HepG2 (cell line): Measurements from ENCODE around the gene ARFGAP1. TPM values are rescaled to one million over a fixed set of nuclear protein-coding genes. Genes with fewer than 3 reads are reported as not detected.

Experiments
- ATAC-seq: fragments of 200-7000 bp; cut with Tn5 transposase; 3 replicates; pipeline ENCODE4 v1.9.1; 2020; ENCODE audit warnings: mild to moderate bottlenecking, moderate library complexity
- BruUV-seq: library from RNA; stranded (reverse); fragments of 400-500 nt; replicated peaks from 2 replicates; lab custom pipeline; 2021; lab: Mats Ljungman, UMichigan
- CTCF ChIA-PET: fragments of 300-600 bp; formaldehyde crosslinking; extraction: SDS; loops from one replicate; lab custom pipeline; 2021; ENCODE audit warnings: low total read pairs, inconsistent platforms, low intra/inter-chr PET ratio; lab: Yijun Ruan, JAX
- POLR2A ChIA-PET: fragments of 350-600 bp; sonication (Branson Sonifier 250); formaldehyde crosslinking; loops from one replicate; lab custom pipeline; 2020; ENCODE audit warnings: antibody characterized with exemption, inconsistent platforms; lab: Yijun Ruan, JAX
- DNase-seq: peaks from one replicate; pipeline ENCODE4 v3.0.0-alpha.2; 2015; ENCODE audit warnings: low spot score
- FAIRE-seq: peaks from 3 replicates; lab custom pipeline; 2011; peaks lifted over from hg19 to GRCh38; lab: Jason Lieb, UNC
- H2AFZ ChIP-seq: one replicate; pipeline ENCODE4 v1.6.1; 2011; ENCODE audit warnings: low read length, inconsistent platforms
- H3K27ac ChIP-seq: fragments of 300-600 bp; 3 replicates; pipeline ENCODE4 v1.8.0; 2011; ENCODE audit warnings: mixed run types, mild to moderate bottlenecking, mixed read lengths, low read length, inconsistent platforms; ENCODE audit not compliant: insufficient read depth; ENCODE audit errors: extremely low read length
- H3K27me3 ChIP-seq, 2 experiments: fragments of 200-600 bp in 1 of 2; 2 replicates in 1 of 2; 3 replicates in 1 of 2; pipeline versions ENCODE4 v1.6.0 to v1.8.0; 2011; ENCODE audit warnings: low read length in 2 of 2, mild to moderate bottlenecking in 2 of 2, moderate library complexity in 2 of 2, inconsistent platforms in 1 of 2; ENCODE audit not compliant: insufficient read depth in 2 of 2, control insufficient read depth in 1 of 2
- H3K36me3 ChIP-seq, 2 experiments: fragments of 200-600 bp in 1 of 2; replicated peaks in 1 of 2; 2 replicates in 1 of 2; 3 replicates in 1 of 2; pipeline versions ENCODE4 v1.5.1 to v1.8.0; 2011; ENCODE audit warnings: low read length in 2 of 2, inconsistent platforms in 1 of 2; ENCODE audit not compliant: insufficient read depth in 2 of 2, control insufficient read depth in 1 of 2
- H3K4me1 ChIP-seq: 2 replicates; pipeline ENCODE4 v1.5.1; 2012; ENCODE audit warnings: low read length, inconsistent platforms; ENCODE audit not compliant: insufficient read depth
- H3K4me2 ChIP-seq: 2 replicates; pipeline ENCODE4 v1.6.0; 2011; ENCODE audit warnings: low read depth, low read length, inconsistent platforms
- H3K4me3 ChIP-seq, 3 experiments: fragments of 200-600 bp in 1 of 3; sonication (generic), shearing (Covaris generic) in 1 of 3; replicated peaks in 1 of 3; 2 replicates each; pipeline ENCODE4 v1.5.1; 2011 to 2016; ENCODE audit warnings: low read length in 3 of 3, inconsistent platforms in 2 of 3, low read depth in 2 of 3, mild to moderate bottlenecking in 2 of 3, control low read depth in 1 of 3, mixed read lengths in 1 of 3; ENCODE audit not compliant: insufficient read depth in 1 of 3
- H3K79me2 ChIP-seq: one replicate; pipeline ENCODE4 v1.6.1; 2011; ENCODE audit warnings: low read length, inconsistent platforms; ENCODE audit not compliant: insufficient read depth
- H3K9ac ChIP-seq: 2 replicates; pipeline ENCODE4 v1.6.0; 2011; ENCODE audit warnings: mild to moderate bottlenecking, low read depth, low read length, inconsistent platforms; ENCODE audit not compliant: insufficient read depth
- H3K9me3 ChIP-seq: 2 replicates; pipeline ENCODE4 v1.5.1; 2012; ENCODE audit warnings: mild to moderate bottlenecking, low read length
- H4K20me1 ChIP-seq: 2 replicates; pipeline ENCODE4 v1.6.0; 2011; ENCODE audit warnings: inconsistent platforms, mild to moderate bottlenecking, low read length, moderate library complexity; ENCODE audit not compliant: insufficient read depth
- ATF7 ChIP-seq, 2 experiments: fragments of 450-650 bp in 1 of 2; sonication (generic) in 1 of 2; formaldehyde crosslinking in 1 of 2; IDR thresholded peaks; 2 replicates each; pipeline versions ENCODE4 v1.4.0 to v1.6.1; 2016 to 2020; ENCODE audit warnings: antibody characterized with exemption in 1 of 2, mild to moderate bottlenecking in 1 of 2, missing genetic modification reagents in 1 of 2
- BRF2 ChIP-seq: sonication (generic); formaldehyde crosslinking; IDR thresholded peaks from 2 replicates; pipeline ENCODE4 v1.8.1; 2022; ENCODE audit warnings: mild to moderate bottlenecking, missing genetic modification reagents
- IRF9 ChIP-seq: sonication (generic); formaldehyde crosslinking; IDR thresholded peaks from 2 replicates; pipeline ENCODE4 v1.8.0; 2022; ENCODE audit warnings: missing genetic modification reagents, mild to moderate bottlenecking, borderline replicate concordance
- PAXIP1 ChIP-seq: sonication (generic); formaldehyde crosslinking; conservative IDR thresholded peaks from 2 replicates; pipeline ENCODE4 v1.4.0; 2020; ENCODE audit warnings: mild to moderate bottlenecking, missing genetic modification reagents, moderate library complexity
- PITX1 ChIP-seq: sonication (generic); formaldehyde crosslinking; IDR thresholded peaks from 2 replicates; pipeline ENCODE4 v1.5.1; 2020; ENCODE audit warnings: mild to moderate bottlenecking, missing genetic modification reagents
- POLR2AphosphoS5 ChIP-seq: IDR thresholded peaks from 2 replicates; pipeline ENCODE4 v1.6.1; 2012; ENCODE audit warnings: low read depth, low read length
- PRDM4 ChIP-seq: sonication (generic); formaldehyde crosslinking; IDR thresholded peaks from 2 replicates; pipeline ENCODE4 v1.9.0; 2021; ENCODE audit warnings: missing genetic modification reagents, borderline replicate concordance
- TBX2 ChIP-seq: sonication (generic); formaldehyde crosslinking; IDR thresholded peaks from 2 replicates; pipeline ENCODE4 v1.5.0; 2020; ENCODE audit warnings: missing genetic modification reagents, mild to moderate bottlenecking, borderline replicate concordance
- ZBTB10 ChIP-seq: sonication (generic); formaldehyde crosslinking; IDR thresholded peaks from 2 replicates; pipeline ENCODE4 v1.4.0; 2020; ENCODE audit warnings: missing genetic modification reagents, borderline replicate concordance
- ZFP1 ChIP-seq: IDR thresholded peaks from 2 replicates; pipeline ENCODE4 v1.6.1; 2016
- ZNF232 ChIP-seq: sonication (generic); formaldehyde crosslinking; IDR thresholded peaks from 2 replicates; pipeline ENCODE4 v1.4.0; 2020; ENCODE audit warnings: missing genetic modification reagents, borderline replicate concordance
- ZNF780A ChIP-seq: sonication (generic); formaldehyde crosslinking; IDR thresholded peaks from 2 replicates; pipeline ENCODE4 v1.8.0; 2022; ENCODE audit warnings: mild to moderate bottlenecking, missing genetic modification reagents, moderate library complexity
- WGBS: methylation state at CpG from one replicate; pipeline ENCODE4 v1.1.6; 2017; ENCODE audit warnings: low lambda C conversion rate; 5-methylcytosine and 5-hydroxymethylcytosine counted together
- in situ Hi-C: cut with HindIII; loops from 2 replicates; pipeline ENCODE4 v1.10.0; 2017; ENCODE audit warnings: low pct_unique_long_range_greater_than_20kb; ENCODE audit not compliant: extremely low pct_ligation_motif_present
- intact Hi-C: fragments of 100-400 bp; cut with micrococcal nuclease; formaldehyde crosslinking; loops from one replicate; pipeline ENCODE4 v1.10.0; 2022; ENCODE audit not compliant: unreplicated experiment
- polyA plus RNA-seq, 8 experiments: library from polyadenylated mRNA; depleted of rRNA in 3 of 8; stranded (reverse) in 7 of 8; unstranded in 1 of 8; fragments of >200 nt; fragmentation: Illumina TruSeq in 4 of 8; extraction: Trizol in 4 of 8; gene quantifications; 2 replicates each; pipeline versions ENCODE4 v1.2.1 to v1.2.3, GENCODE V29; 2011 to 2016; ENCODE audit warnings: low read depth in 4 of 8, missing spikeins in 1 of 8, mixed read lengths in 1 of 8; ENCODE audit not compliant: insufficient read depth in 1 of 8
- total RNA-seq, 5 experiments: library from RNA; depleted of rRNA; stranded (reverse); fragments of >200 nt; fragmentation: Illumina TruSeq; extraction: Trizol; gene quantifications; 2 replicates each; pipeline ENCODE4 v1.2.3, GENCODE V29; 2016; ENCODE audit warnings: low read depth in 1 of 5

Gene ARFGAP1
- total and polyA plus RNA-seq, 2 of the 13 experiments (the other 11 are each of a cell fraction or from before 2014, with no cell fraction given): 132 TPM

- Histone ChIP-seq H3K27me3 (peaks cover 13 to 67% of the 10 kb centered on the region in 2 experiments), H3K9me3 (no peaks in the 10 kb centered on the region), H3K36me3 (no peaks in the 10 kb centered on the region), H3K27ac (no peak overlapping the region), H3K79me2 (no peaks in the 10 kb centered on the region), H3K4me3 (no peak overlapping the region), H4K20me1 (peaks cover 13% of the 10 kb centered on the region; the same call in 1 of the 2 replicates), H2AFZ (no peak overlapping the region), H3K4me2 (no peak overlapping the region), H3K4me1 (no peaks in the 10 kb centered on the region), H3K9ac (no peak overlapping the region)
- no peak for ATAC-seq
- intact Hi-C loops (no loop called here), in situ Hi-C loops (no loop called here)
- CTCF ChIA-PET: no interaction called here
- no peak for FAIRE-seq
- no peak for DNase-seq
- POLR2A ChIA-PET: no interaction called here
- WGBS: 33% methylated on average over 11 of the region's 22 CpGs
- BruUV-seq: no TSS peak
- TF ChIP-seq POLR2AphosphoS5 (no peak), ZFP1 (CRISPR knock-in tag) (no peak), PRDM4 (CRISPR knock-in tag) (no peak), PAXIP1 (CRISPR knock-in tag) (no peak), TBX2 (no peak), PITX1 (no peak), ZNF780A (CRISPR knock-in tag) (no peak), IRF9 (CRISPR knock-in tag) (no peak), BRF2 (CRISPR knock-in tag) (no peak), ZBTB10 (CRISPR knock-in tag) (no peak), ZNF232 (CRISPR knock-in tag) (no peak), ATF7 (IDR thresholded peaks at IDR 0.05) (0 out of 2 replicates have a peak, but pooled peaks have one; percentile 36), ATF7 (CRISPR knock-in tag; IDR thresholded peaks at IDR 0.05) (no peak)
These were observed 40.2 kb downstream of the ARFGAP1 start for GRCh38 chr20:63312690-63313348.
